ENCODE data around the gene TK2.
A peak's percentile ranks its signal among the peaks of the same experiment; 100 is the strongest.
"Not testable (repeated sequence)": the region's sequence is repeated elsewhere in the genome, so short reads cannot be mapped to it uniquely, and the experiment has no call there.

The TK2 gene

DNA sequence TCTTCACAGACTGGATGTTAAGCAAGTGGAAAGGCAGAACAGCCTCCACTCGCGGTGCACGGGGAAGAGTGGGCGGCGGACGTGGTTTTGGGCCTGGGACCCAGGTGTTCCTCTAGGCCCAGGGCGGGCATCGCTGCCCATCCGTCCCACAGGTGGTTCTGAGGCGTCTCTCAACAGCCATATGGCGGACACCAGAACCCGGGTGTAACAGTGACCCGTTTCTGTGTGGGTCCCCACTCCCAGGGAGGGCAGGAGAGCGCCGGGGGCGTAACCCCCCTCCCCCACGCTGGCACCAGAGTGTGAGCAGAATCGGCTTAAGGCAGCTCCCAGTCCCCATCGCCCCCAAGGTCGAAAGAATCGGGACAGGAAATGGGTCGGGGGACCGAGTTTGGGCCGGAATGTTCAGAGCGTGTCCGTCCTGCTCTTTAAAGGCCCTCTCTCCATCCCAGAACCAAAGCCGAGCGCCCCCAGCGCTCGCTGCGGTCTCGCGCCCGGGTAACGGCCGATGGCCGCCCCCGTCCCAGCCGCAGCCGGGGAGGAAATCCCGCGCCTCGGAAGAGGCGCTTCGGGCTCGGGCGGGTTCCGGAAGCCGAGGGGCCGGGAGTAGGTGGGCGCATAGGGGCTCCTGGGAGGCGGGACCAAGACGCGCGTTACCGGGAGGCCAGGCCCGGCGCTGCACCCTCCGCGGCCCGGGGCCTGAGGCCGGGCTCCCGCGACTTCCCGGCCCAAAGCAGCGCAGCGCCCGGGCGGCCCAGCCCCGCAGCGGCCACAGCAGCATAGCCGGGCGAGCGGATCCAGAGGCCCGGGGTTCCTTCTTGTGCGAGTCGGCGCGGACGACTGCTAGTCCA is at the start of gene TK2:
Gene TK2 (minus strand): TSS at position 839 of the 848 bp plus-strand sequence. CDS start 61 bp downstream, at position 778.
- TF ChIP-seq, protein P1, sequence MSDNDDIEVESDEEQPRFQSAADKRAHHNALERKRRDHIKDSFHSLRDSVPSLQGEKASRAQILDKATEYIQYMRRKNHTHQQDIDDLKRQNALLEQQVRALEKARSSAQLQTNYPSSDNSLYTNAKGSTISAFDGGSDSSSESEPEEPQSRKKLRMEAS (IDR thresholded peaks at IDR 0.05; ENCODE audit: low read depth, low read length) = no peak
- peak; percentile 80 for TF ChIP-seq POLR2A (IDR thresholded peaks at IDR 0.05; ENCODE audit: extremely low read depth, insufficient read length)
- TF ChIP-seq MYC (IDR thresholded peaks at IDR 0.05; ENCODE audit: low read depth, low read length) = 0 out of 2 replicates have a peak, but pooled peaks have one; percentile 29
- TF ChIP-seq, protein P2, sequence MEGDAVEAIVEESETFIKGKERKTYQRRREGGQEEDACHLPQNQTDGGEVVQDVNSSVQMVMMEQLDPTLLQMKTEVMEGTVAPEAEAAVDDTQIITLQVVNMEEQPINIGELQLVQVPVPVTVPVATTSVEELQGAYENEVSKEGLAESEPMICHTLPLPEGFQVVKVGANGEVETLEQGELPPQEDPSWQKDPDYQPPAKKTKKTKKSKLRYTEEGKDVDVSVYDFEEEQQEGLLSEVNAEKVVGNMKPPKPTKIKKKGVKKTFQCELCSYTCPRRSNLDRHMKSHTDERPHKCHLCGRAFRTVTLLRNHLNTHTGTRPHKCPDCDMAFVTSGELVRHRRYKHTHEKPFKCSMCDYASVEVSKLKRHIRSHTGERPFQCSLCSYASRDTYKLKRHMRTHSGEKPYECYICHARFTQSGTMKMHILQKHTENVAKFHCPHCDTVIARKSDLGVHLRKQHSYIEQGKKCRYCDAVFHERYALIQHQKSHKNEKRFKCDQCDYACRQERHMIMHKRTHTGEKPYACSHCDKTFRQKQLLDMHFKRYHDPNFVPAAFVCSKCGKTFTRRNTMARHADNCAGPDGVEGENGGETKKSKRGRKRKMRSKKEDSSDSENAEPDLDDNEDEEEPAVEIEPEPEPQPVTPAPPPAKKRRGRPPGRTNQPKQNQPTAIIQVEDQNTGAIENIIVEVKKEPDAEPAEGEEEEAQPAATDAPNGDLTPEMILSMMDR (IDR thresholded peaks at IDR 0.05; ENCODE audit: low read depth, low read length) = peak; percentile 20
- H3K4me3 ChIP-seq (ENCODE audit: low read depth, low read length) = peak within 1 kb of the TSS; percentile 72
- peak; percentile 88 for DNase-seq (ENCODE audit: low read depth)

DNA sequence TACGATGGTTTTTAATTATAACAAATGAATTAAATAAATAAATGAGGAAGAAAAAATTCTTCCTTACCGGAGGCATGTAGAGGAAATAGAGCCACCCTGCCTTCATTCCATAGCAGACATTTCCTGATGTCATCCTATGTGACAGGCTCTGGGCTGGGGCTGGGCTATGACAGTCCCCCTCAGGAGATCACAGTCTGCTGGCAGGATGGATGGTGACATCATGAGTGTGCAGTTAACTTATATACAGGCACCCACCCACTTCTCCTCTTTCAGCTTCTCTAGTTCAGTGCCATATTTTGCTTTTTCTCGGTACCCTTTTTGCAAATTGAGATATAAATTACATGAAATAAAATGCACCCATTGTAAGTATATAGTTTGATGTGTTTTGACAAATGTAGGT is 48.2 kb upstream of the TK2 start:
- TF ChIP-seq, protein P2 (IDR thresholded peaks at IDR 0.05; ENCODE audit: low read depth, low read length) = no peak
- TF ChIP-seq POLR2A (IDR thresholded peaks at IDR 0.05; ENCODE audit: extremely low read depth, insufficient read length) (no peak), MYC (IDR thresholded peaks at IDR 0.05; ENCODE audit: low read depth, low read length) (no peak)
- TF ChIP-seq, protein P1 (IDR thresholded peaks at IDR 0.05; ENCODE audit: low read depth, low read length) = no peak
- no peak overlapping the region for H3K4me3 ChIP-seq (ENCODE audit: low read depth, low read length)
- DNase-seq (ENCODE audit: low read depth) = no peak

DNA sequence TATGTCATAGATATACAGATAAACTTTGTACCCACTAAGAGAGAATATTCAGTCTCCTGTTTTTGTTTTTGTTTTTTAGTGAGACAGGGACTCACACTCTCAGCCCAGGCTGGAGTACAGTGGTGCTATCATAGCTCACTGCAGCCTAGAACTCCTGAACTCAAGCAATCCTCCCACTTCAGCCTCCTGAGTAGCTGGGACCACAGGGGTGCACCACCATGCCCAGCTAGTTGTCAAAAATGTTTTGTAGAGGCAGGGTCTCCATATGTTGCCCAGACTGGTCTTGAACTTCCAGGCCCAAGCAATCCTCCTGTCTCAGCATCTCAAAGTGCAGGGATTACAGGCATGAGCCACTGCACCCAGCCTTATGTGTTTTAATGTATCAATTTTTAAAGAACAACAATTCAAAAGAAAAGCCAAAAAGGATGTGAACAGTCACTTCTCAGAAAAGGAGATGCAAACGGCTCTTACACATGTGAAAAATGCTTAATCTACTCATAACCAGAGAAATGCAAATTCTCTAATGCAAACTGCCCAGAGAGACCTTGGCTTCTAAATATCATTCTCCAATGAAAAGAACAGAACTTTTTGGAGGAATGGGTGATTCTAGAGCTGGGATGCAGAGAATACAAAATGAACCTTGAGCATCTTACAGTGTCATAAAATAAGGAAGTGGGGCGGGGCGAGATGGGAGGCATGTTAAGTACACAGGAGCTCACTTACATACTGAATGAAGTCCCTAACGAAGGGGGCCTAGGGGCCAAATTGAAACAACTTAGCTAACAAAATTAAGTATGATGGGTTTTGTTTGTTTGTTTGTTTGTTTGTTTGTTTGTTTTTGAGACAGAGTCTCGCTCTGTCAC is 47.3 kb upstream of the TK2 start:
- DNase-seq (ENCODE audit: low read depth) = no peak
- TF ChIP-seq MYC (IDR thresholded peaks at IDR 0.05; ENCODE audit: low read depth, low read length) (no peak), POLR2A (IDR thresholded peaks at IDR 0.05; ENCODE audit: extremely low read depth, insufficient read length) (no peak)
- TF ChIP-seq, protein P2 (IDR thresholded peaks at IDR 0.05; ENCODE audit: low read depth, low read length) = no peak
- TF ChIP-seq, protein P1 (IDR thresholded peaks at IDR 0.05; ENCODE audit: low read depth, low read length) = no peak
- no peak overlapping the region for H3K4me3 ChIP-seq (ENCODE audit: low read depth, low read length)

DNA sequence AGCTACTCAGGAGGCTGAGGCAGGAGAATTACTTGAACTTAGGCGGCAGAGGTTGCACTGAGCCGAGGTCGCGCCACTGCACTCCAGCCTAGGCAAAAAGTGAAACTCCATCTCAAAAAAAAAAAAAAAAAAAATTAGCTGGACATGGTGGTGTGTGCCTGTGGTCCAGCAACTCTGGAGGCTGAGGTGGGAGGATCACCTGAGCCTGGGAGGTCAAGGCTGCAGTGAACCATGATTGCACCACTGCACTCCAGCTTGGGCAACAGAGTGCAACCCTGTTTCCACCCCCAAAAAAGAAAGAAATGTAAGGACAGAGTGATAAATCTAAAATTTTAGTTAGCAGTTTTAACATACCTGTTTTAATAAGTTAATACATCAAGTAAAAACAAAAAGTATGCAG is 46.6 kb upstream of the TK2 start:
- not testable (repeated sequence) for DNase-seq (ENCODE audit: low read depth); H3K4me3 ChIP-seq (ENCODE audit: low read depth, low read length)

DNA sequence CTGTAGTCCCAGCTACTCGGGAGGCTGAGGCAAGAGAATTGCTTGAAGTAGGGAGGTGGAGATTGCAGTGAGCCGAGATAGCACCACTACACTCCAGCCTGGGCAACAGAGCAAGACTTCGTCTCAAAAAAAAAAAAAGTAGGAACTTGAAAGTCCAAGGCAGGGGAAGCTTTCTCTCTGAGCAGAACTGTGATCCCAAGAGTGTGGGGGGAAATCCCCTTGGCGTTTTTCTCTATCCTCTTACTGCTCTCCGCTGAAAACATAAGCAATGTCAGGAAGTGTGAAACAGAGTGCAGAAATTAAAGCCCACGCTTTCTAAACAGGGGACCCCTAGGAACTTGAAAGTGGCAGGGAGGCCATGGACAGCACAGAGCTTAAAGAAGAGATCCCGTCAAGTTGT is 44.8 kb upstream of the TK2 start:
- no peak overlapping the region for H3K4me3 ChIP-seq (ENCODE audit: low read depth, low read length)
- DNase-seq (ENCODE audit: low read depth) = no peak
- TF ChIP-seq, protein P1 (IDR thresholded peaks at IDR 0.05; ENCODE audit: low read depth, low read length) = no peak
- TF ChIP-seq MYC (IDR thresholded peaks at IDR 0.05; ENCODE audit: low read depth, low read length) (no peak), POLR2A (IDR thresholded peaks at IDR 0.05; ENCODE audit: extremely low read depth, insufficient read length) (no peak)
- TF ChIP-seq, protein P2 (IDR thresholded peaks at IDR 0.05; ENCODE audit: low read depth, low read length) = no peak

DNA sequence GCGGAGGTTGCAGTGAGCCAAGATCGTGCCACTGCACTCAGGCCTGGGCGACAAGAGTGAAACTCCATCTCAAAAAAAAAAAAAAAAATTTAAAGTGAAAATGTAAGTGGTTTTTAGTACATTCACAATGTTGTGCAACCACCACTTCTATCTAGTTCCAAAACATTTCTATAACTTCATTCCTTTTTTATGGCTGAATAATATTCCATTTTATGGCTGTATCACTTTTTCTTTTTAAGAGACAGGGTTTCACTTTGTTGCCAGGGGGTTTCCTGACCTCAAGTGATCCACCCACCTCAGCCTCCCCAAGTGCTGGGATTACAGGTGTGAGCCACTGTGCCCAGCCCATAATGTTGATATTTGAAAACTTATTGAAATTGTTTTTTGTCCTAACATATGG is 42.9 kb upstream of the TK2 start:
- TF ChIP-seq MYC (IDR thresholded peaks at IDR 0.05; ENCODE audit: low read depth, low read length) = no peak
- TF ChIP-seq, protein P2 (IDR thresholded peaks at IDR 0.05; ENCODE audit: low read depth, low read length) = no peak
- TF ChIP-seq POLR2A (IDR thresholded peaks at IDR 0.05; ENCODE audit: extremely low read depth, insufficient read length) = no peak
- TF ChIP-seq, protein P1 (IDR thresholded peaks at IDR 0.05; ENCODE audit: low read depth, low read length) = no peak
- no peak for DNase-seq (ENCODE audit: low read depth)
- no peak overlapping the region for H3K4me3 ChIP-seq (ENCODE audit: low read depth, low read length)

All from NB4 (cell line).